H1 (cell line): ENCODE results near the gene INPP5K. TPM values are rescaled to one million over a fixed set of nuclear protein-coding genes. Genes with fewer than 3 reads are reported as not detected.

ENCODE experiments used
- NANOG ChIP-seq: IDR thresholded peaks from 2 replicates; pipeline ENCODE4 v1.6.1; 2011; ENCODE audit warnings: low read length, low read depth, mild to moderate bottlenecking, inconsistent platforms; ENCODE audit not compliant: insufficient read depth, poor library complexity, severe bottlenecking
- NRF1 ChIP-seq: IDR thresholded peaks from 2 replicates; pipeline ENCODE4 v1.6.1; 2011; ENCODE audit warnings: mild to moderate bottlenecking, low read depth, low read length, improper control_type of control experiment
- POLR2AphosphoS5 ChIP-seq: IDR thresholded peaks from 2 replicates; pipeline ENCODE4 v1.6.1; 2011; ENCODE audit warnings: low read depth, low read length
- SP1 ChIP-seq: IDR thresholded peaks from 2 replicates; pipeline ENCODE4 v1.6.1; 2011; ENCODE audit warnings: low read depth, low read length
- TAF1 ChIP-seq: IDR thresholded peaks from 2 replicates; pipeline ENCODE4 v1.6.1; 2011; ENCODE audit warnings: mild to moderate bottlenecking, low read depth, low read length
- TAF7 ChIP-seq: optimal IDR thresholded peaks from 2 replicates; pipeline ENCODE3; 2011; ENCODE audit warnings: low read depth, mild to moderate bottlenecking, inconsistent platforms, low read length, moderate library complexity, borderline replicate concordance
- TCF12 ChIP-seq: IDR thresholded peaks from 2 replicates; pipeline ENCODE4 v1.6.1; 2011; ENCODE audit warnings: low read depth, mild to moderate bottlenecking, low read length
- polyA plus RNA-seq, 7 experiments: library from polyadenylated mRNA; depleted of rRNA in 3 of 7; stranded (reverse) in 5 of 7; unstranded in 2 of 7; fragments of >200 nt in 5 of 7; fragments of 200-250 nt in 2 of 7; gene quantifications; 1 replicate in 5 of 7; 2 replicates in 1 of 7; 4 replicates in 1 of 7; pipeline versions ENCODE4 v1.2.1 to v1.2.3, GENCODE V29; 2011 to 2013; ENCODE audit warnings: missing spikeins in 2 of 7, mixed read lengths in 2 of 7
- total RNA-seq: library from RNA; stranded (reverse); fragmentation: NEBNext Ultra II Directional; extraction: Animal tissue kit (Norgen Biotek cat#: 25700); gene quantifications from 2 replicates; pipeline ENCODE4 v1.2.1, GENCODE V29; 2021

INPP5K gene
- total and polyA plus RNA-seq, 2 of the 8 experiments (the other 6 are each of a cell fraction or from before 2014, with no cell fraction given) = 21.0 to 24.1 TPM

GRCh38 chr17:1503699-1504098 lies 12.7 kb downstream of the INPP5K start (continued):
- no peak for TF ChIP-seq TAF1
- TF ChIP-seq TAF7 = no peak
- TF ChIP-seq TCF12 = no peak
- no peak for TF ChIP-seq POLR2AphosphoS5
- TF ChIP-seq NRF1 = no peak
- no peak for TF ChIP-seq NANOG
- no peak for TF ChIP-seq SP1
- TF ChIP-seq, all 59 proteins: peak for 0
